Stimulated activated CD8-positive, alpha-beta memory T cell treated with anti-CD3 and anti-CD28 coated beads, Interleukin-7, amount 100 ng/mL, for 24 hours (primary cell): Measurements from ENCODE around the gene MAGEB3.
"Not testable (repeated sequence)": the region's sequence is repeated elsewhere in the genome, so short reads cannot be mapped to it uniquely, and the experiment has no call there.

ENCODE experiments used
- DNase-seq: peaks from one replicate; pipeline ENCODE4 v3.0.0-alpha.2; 2020; ENCODE audit warnings: low read depth

MAGEB3 gene, protein sequence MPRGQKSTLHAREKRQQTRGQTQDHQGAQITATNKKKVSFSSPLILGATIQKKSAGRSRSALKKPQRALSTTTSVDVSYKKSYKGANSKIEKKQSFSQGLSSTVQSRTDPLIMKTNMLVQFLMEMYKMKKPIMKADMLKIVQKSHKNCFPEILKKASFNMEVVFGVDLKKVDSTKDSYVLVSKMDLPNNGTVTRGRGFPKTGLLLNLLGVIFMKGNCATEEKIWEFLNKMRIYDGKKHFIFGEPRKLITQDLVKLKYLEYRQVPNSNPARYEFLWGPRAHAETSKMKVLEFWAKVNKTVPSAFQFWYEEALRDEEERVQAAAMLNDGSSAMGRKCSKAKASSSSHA

DNA sequence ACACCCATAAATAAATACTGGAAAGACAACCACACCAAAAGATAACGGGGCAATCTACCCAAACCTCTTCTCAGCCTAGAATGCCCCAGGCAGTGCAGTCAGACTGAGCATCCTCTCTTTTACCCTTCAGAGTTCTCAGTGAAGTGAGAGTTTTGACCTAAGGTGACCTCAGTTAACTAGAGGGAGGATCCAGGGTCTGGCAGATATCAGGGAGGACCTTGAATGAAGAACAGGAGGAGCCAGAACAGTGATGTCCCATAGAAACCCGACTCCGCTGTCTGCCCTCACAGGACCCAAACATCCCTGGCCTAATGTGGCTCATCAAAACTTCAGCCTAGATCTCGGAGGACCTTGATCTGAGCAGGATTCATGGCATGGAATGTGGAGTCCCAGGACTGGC, at the start of gene MAGEB3:
Gene MAGEB3, plus strand, starts transcription at position 263 of the 400 bp plus-strand sequence. CDS start 5,268 bp downstream, outside the sequence.
- DNase-seq = no peak

DNA sequence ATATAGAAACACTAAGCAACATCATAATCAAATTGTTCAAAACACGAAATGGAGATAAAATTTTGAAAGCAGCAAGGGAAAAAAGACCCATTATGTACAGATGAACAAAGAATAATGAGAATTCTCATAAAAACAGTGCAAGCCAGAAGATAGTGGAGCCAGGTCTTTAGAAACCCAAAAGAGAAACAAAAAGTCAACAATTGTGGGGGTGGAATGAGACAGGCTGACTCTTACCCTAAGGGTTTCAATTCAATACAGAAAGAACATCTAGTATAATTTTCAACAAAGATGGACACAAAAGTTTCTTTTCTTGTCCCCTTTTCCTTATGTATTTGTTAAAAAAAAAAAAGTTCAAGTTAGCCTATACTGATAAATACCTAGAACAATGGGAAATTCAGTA, 49.1 kb upstream of the MAGEB3 start:
- DNase-seq = no peak

DNA sequence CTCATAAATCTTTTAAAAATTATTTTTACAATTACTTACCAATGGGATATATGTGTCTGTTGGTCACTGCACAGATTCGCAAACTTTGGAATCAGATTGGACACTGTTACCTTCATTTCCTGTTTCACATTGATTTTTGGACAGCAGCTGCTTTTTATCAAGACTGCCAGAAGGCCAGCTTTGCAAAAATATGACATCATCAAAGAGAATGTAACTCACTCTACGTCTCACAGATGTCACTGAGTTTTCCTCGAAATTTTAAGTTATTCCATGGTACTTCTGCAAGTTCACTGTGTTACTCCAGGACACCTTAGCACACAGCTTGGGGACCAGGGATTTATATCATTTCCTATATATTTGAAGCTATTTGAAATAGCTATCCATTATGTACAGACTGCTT, 46.9 kb upstream of the MAGEB3 start:
- no peak for DNase-seq

DNA sequence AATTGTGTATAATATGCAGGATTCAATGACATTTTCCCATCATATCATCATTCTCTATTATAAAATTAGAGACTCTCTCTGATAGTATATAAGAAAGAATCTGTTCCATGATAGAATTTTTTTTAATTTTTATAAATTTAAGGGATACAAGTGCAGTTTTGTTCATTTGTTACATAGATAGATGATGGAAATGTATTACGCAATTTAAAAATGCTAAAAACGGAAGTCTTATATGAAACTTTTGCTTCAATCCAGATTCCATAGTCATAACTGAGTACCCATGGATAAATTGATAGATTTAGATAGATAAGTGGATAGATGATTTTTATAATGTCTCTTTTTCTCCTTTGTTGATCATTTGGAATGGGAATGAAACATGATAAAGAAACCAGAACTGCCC, 40.0 kb upstream of the MAGEB3 start:
- no peak for DNase-seq

DNA sequence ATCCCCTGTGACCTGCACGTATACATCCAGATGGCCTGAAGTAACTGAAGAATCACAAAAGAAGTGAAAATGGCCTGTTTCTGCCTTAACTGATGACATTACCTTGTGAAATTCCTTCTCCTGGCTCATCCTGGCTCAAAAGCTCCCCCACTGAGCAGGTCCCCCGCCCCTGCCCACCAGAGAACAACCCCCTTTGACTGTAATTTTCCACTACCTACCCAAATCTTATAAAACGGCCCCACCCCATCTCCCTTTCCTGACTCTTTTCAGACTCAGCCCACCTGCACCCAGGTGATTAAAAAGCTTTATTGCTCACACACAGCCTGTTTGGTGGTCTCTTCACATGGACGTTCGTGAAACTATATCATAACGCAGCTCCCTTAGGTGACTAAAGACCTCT, 36.5 kb upstream of the MAGEB3 start:
- not testable (repeated sequence) for DNase-seq

DNA sequence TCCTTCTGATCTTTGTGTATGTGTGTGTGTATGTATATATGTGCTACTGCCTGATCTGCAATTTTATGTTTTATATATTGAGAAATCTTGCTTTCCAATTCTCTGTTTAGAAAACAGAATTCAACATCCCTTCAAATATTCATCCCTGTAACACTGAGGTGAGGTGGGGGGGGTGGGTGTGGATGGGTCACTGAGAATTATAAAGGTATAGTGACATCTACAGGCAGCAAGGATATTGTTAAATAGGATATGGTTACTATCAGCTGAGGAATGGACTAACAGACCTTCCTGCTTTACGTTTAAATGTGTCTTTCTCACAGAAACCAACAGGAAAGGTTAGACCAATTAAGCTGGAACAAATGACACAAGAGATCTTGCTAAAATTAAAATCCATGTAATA, 34.1 kb upstream of the MAGEB3 start:
- DNase-seq = no peak

DNA sequence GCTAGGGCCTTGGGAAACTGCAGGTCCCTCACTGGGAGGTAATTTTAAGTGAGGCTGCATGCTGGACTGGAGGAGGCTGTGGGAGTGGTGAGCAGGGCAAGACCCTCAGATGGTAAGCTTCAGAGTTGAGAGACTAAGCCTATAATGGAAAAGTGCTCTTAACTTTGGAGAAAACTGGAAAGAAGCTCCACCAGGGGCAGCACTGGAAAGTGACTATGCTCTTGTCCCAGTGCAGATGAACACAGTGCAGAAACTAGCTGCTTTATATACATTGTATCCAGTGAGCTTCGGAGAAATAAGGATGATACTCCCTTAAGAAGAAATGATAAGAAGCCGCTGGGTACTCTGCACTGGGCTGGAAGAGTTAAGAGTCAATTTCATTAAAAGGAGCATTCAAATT, 18.3 kb upstream of the MAGEB3 start:
- DNase-seq = no peak

DNA sequence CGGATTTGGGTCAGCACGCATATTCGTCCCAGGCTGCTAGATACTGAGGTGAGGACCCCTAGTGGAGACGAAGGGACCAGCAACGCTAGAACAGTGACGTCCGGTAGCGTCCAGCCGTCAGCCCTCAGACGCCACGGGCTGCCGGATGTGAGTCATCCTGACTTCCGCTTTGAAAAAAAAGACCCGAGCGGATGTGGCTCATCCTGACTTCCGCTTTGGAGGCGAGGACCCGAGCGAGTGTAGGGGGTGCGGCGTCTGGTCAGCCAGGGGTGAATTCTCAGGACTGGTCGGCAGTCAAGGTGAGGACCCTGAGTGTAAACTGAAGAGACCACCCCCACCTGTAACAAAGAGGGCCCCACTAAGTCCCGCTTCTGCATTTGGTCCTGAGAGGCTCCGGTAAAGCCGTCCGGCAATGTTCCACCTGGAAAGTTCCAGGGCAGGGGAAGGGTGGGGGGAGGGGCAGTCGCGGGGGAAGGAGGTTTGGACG, 15.1 kb upstream of the MAGEB3 start, which contains the start of gene MAGEB2:
Gene MAGEB2, plus strand, starts transcription at position 207 of the 487 bp plus-strand sequence. CDS start 3,018 bp downstream, outside the sequence.
- DNase-seq = no peak

DNA sequence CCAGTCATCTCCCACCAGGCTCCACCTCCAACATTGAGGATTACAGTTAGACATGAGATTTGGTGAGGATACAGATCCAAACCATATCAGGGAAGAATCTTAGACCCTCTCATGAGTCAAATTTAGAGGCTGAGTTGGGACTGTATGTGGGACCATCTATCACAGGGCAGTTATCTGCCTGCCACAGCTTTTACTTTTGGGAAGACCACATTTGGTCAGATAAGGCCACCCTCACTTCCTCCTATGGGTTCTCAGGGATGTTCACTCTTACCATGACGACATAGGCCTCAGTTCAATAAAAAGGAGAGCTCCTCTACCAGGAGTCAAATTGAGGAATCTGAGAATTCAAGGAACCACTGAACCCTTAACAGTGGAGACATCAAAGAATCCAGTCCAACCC, 13.0 kb upstream of the MAGEB3 start:
- DNase-seq = no peak

DNA sequence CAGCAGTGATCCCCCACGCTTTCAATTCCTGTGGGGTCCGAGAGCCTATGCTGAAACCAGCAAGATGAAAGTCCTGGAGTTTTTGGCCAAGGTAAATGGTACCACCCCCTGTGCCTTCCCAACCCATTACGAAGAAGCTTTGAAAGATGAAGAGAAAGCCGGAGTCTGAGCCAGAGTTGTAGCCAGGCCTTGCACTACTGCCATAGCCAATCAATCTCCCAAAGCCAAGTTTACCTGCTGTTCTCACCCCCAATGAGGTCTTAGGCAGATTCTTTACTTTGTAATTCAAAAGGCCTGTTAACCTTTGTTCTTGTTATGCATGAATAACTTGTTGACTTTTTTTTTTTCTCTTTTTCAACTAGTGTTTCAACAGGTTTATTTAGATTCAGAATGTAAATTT, 11.1 kb upstream of the MAGEB3 start:
- no peak for DNase-seq

DNA sequence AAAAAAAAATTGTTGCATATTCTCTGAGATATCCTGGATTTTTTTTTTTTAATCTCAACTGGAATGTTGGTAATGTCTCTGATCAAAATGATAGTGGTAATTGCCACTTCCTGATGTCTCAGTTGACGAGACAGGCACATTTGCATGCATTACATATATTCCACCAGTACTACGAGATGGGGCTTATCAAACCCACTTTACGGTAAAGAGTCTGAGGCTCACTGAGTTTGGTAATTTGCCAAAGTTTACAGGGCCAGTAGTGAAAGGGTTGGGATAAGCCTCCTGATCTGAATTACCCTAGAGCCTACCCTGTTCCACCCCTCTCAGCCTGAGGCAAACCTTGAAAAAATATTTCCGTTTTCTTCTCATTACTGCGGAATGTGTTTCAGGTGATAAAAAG, 9.8 kb upstream of the MAGEB3 start:
- DNase-seq = no peak

DNA sequence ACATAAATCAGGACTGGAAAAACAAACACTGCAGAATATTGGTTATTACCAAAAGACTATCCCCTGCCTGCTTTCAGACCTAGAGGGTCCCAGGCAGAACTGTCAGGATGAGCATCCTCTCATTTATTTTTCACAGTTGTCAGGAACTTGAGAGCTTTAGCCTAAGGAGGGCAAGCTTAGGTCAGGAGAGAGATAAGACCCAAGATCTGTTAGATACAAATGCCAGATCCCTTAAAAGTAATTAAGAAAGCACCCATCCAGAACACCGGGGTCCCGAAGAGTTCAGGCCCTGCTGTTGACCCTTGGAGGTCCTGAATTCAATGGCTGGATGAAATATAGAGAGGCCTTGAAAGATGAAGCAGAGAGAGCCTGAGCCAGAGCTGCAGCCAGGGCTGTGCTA, 5.9 kb upstream of the MAGEB3 start:
- DNase-seq = no peak

DNA sequence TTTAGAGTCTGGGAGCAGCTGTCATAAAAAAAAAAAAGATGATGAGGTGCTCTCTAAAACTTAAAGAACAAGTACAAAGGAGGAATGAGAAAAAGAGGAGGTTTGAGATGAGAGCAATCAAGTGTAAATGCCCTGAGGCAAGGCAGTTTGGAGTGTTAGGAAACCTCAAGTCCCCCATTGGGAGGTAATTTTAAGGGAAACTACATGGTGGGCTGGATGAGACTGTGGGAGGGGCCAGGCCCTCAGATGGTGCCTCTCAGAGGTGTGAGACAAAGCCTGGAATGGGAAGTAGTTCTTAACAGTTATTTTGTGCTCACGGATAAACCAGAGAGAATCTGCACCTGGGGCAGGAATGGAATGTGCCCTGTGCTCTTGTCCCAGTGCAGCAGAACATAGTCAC, 1.9 kb upstream of the MAGEB3 start:
- DNase-seq = no peak

DNA sequence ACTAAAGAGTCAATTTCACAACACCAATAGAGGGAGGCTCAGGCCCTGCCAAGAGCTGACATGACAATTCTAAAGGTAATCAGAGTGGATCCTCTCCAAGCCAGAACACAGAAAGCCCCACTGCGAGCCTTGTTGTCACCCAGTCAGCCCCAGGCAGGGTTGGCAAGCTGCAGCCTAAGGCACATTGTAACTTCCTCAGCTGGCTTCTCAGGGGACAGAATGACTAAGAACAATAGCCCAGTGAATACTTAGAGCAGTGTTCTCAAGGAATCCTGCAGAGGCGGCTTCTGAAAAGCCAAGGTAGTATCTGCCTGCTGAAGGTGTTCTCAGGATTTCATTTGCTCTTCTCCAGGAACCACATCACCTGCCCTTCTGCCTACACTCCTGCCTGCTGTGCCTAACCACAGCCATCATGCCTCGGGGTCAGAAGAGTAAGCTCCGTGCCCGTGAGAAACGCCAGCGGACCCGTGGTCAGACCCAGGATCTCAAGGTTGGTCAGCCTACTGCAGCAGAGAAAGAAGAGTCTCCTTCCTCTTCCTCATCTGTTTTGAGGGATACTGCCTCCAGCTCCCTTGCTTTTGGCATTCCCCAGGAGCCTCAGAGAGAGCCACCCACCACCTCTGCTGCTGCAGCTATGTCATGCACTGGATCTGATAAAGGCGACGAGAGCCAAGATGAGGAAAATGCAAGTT, 11.4 kb downstream of the MAGEB3 start, which contains the start of gene MAGEB4:
Gene MAGEB4, plus strand, starts transcription at position 277 of the 692 bp plus-strand sequence. Its CDS starts 136 bp downstream, at position 413.
- DNase-seq = no peak

DNA sequence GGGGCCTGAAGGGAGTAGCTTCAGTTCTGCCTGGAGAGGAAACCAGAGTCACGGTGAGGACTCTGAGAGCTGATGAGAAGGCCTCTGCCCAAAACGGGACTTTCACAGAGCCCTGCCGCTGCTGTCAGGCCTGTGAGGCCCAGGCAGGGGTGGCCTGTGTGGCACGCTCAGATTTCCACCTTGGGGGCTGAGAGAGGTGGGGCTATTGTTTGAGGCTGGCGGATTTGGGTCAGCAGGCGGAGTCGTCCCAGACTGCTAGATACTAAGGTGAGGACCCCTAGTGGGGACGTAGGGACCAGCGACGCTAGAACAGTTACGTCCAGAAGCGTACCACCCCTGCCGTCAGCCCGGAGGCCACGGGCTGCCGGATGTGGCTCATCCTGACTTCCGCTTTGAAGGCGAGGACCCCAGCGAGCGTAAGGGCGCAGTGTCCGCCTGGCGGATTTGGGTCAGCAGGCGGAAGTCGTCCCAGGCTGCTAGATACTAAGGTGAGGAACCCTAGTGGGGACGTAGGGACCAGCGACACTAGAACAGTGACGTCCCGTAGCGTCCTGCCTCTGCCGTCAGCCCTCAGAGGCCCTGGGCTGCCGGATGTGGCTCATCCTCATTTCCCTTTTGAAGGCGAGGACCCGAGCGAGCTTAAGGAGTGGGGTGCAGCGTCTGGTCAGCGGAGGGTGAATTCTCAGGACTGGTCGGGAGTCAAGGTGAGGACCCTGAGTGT, 16.5 kb downstream of the MAGEB3 start, which contains the start of gene MAGEB1:
Gene MAGEB1, plus strand, starts transcription at position 378 of the 721 bp plus-strand sequence. CDS start 3,348 bp downstream, outside the sequence.
- no peak for DNase-seq

DNA sequence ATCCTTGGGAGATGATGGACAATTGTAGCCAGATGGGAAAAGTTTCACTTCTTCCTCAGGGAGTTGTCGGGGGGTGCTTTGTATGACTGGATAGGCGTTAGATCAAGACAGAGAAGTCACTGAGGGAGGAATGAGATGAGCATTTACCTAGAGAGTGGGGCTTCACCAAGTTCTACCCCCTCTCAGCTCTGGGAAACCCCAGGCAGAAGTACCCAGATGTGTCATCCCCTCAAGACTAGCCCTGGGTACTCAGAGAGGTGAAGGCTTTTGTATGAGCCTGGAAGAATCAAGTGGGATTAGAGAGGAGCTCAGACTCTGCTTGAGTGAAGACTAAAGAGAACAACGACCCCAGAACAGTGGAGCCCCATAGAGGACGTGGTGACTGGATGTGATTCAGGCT, 18.4 kb downstream of the MAGEB3 start:
- no peak for DNase-seq

DNA sequence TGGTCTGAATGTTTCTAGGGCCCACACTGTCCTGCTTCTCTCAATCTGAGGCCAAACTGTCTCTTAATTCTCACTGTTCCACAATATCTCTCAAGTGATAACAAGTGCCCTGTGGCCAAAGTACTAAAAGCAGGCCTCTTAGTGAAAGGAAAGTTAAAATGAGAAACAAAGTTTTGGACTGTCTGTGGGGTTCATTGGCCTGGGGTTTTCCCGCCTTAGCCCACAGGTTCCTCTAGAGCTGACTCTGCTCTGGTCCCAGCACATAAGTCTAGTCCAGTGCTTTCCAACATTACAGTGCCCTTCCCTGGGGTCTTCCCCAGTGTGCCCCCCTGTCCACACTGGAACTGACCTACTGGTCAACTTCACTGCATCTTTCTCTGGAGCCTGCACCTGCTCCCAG, 22.8 kb downstream of the MAGEB3 start:
- no peak for DNase-seq

DNA sequence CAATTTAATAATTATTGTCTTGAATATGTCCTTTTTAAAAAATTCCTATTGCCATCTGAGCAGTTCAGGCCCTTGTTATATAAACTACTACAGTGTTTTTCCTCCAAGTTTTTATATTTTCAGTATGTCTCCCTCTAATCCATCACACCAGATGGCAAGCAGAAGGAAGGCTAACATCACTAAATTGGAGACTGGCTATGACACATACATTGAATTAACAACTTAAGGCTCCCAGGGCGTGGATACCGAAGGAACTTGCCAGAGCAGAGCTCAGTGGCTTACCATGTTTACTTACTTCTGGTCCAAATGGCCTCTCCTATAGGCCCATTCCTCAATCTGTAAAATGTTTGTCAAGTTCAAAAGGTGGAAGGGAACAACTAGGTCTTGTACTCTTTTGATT, 29.5 kb downstream of the MAGEB3 start:
- no peak for DNase-seq

DNA sequence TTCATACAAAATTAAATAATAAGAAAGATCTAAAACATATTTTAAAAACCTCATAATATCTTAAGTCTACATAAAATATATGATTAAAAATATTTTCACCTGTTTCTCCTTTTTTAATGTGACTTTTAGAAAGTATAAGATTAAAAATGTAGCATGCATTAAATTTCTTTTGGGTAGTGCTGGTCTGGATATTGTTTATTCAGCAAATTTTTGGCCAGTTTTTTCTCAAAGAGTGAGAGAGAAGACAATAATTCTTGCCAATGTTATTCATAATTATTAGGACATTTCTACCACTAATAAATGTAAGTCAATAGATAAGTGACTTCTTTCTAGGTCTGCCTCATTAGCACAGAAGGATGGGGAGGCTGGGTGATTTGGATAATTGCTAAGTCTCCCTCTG, 30.6 kb downstream of the MAGEB3 start:
- no peak for DNase-seq

DNA sequence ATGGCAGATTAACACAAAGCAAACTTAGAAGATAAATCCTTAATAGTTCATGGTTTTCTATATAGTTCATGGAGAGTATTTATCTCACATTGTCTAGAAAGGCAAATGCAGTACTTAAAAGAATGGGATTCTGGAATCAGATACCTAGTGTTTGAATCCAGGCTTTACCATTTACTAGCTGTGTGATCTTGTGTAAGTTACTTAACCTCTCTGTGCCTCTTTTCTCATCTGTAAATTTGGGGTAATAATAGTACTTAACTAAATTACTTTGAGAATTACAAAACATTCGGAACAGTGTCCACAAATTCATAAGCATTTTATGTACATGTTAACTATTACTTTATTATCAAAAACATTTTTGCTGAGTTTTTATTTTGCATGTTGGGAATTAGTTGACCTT, 32.3 kb downstream of the MAGEB3 start:
- no peak for DNase-seq

DNA sequence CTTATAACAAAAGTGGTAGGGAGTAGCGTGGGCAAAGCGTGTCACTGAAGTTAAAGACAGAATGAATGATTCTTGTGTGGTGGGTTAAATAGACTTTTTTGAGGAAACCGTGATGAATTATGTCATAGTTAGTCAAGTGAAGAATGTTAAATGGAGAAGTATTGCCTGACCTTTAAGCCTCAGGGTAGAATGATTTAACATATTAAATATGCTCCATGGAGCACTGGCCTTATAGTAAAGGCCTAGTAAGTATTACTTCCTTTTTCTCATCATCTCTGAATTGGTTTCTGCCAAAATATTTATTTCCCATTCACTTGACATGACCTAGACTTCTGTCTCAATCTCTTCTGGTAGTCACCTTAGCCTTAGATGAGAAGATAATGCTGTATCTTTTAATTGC, 40.2 kb downstream of the MAGEB3 start:
- DNase-seq = no peak

DNA sequence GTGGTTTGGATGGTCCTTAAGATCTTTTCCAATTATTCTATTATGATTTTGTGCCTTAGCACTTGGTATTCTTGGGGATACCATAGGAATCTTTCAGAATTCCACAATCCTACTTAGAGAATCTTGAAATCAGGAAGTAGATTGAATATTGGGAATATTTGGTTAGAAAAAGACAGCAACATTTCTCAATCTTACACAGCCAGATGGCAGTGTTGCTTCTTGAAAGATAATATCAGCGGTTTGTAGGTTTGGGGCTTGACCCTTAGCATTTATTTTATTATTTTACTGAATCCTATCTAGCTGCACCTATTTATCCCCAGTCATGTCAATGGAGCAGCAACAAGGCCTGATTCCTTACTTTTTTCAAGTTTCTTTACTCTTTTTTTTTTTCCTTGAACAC, 45.0 kb downstream of the MAGEB3 start:
- DNase-seq = no peak

DNA sequence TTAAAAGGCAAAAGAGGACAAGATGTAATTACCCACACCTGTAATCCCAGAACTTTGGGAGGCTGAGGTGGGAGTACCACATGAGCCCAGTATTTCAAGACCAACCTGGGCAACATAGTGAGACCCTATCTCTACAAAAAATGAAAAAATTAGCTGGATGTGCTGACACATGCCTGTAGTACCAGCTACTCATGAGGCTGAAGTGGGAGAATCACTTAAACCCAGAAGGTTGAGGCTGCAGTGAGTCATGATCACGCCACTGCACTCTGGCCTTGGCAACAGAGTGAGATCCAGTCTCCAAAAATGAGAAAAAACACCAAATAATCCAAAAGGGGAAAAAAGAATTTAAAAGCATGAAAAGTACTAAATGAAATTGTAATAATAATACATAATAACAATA, 47.9 kb downstream of the MAGEB3 start:
- DNase-seq = no peak
